Bronchial epithelial cell (primary cell): ENCODE results near the gene CDKL1. TPM values are rescaled to one million over a fixed set of nuclear protein-coding genes. Genes with fewer than 3 reads are reported as not detected.
A peak's percentile ranks its signal among the peaks of the same experiment; 100 is the strongest.

Source experiments
- DNase-seq: peaks from one replicate; pipeline ENCODE4 v3.0.0-alpha.2; 2010; ENCODE audit warnings: low read depth
- FAIRE-seq: peaks from 2 replicates; lab custom pipeline; 2011; peaks lifted over from hg19 to GRCh38; lab: Jason Lieb, UNC
- H3K27me3 ChIP-seq: 2 replicates; pipeline ENCODE4 v1.5.1; 2011; ENCODE audit warnings: low read length; ENCODE audit not compliant: control insufficient read depth, insufficient read depth
- H3K36me3 ChIP-seq: 2 replicates; pipeline ENCODE4 v1.5.1; 2011; ENCODE audit warnings: low read length; ENCODE audit not compliant: control insufficient read depth, insufficient read depth
- H3K4me3 ChIP-seq: 2 replicates; pipeline ENCODE4 v1.5.1; 2011; ENCODE audit warnings: mild to moderate bottlenecking, low read depth, low read length, control low read depth
- CTCF ChIP-seq: IDR thresholded peaks from 2 replicates; pipeline ENCODE4 v1.5.1; 2011; ENCODE audit warnings: mild to moderate bottlenecking, moderate library complexity, low read length, control low read depth, inconsistent platforms; ENCODE audit not compliant: insufficient read depth, severe bottlenecking
- total RNA-seq: library from RNA; depleted of rRNA; stranded (reverse); fragments of >200 nt; gene quantifications from 2 replicates; pipeline ENCODE4 v1.2.1, GENCODE V29; 2014

CDKL1 gene
- total RNA-seq, 1 donor from 2014 or later, result 4.5 TPM

GRCh38 chr14:50299585-50299984 is 97.1 kb downstream of the CDKL1 start:
- Histone ChIP-seq H3K36me3 (no peaks in the 10 kb centered on the region), H3K4me3 (no peak overlapping the region), H3K27me3 (no peaks in the 10 kb centered on the region)
- DNase-seq (no peak), FAIRE-seq (no peak)
- TF ChIP-seq CTCF, result no peak

GRCh38 chr14:50290306-50290705 is 106.4 kb downstream of the CDKL1 start:
- Histone ChIP-seq H3K36me3 (no peaks in the 10 kb centered on the region), H3K27me3 (no peaks in the 10 kb centered on the region), H3K4me3 (no peak overlapping the region)
- FAIRE-seq, result no peak
- DNase-seq, result no peak
- no peak for TF ChIP-seq CTCF

- DNase-seq (no peak), FAIRE-seq (no peak)
- Histone ChIP-seq H3K36me3 (no peaks in the 10 kb centered on the region), H3K27me3 (no peaks in the 10 kb centered on the region), H3K4me3 (no peak overlapping the region)
- TF ChIP-seq CTCF, result no peak
These were observed 108.5 kb downstream of the CDKL1 start for GRCh38 chr14:50288146-50288545.

- TF ChIP-seq CTCF, result no peak
- no peak for DNase-seq
- FAIRE-seq, result peak; percentile 75
- Histone ChIP-seq H3K36me3 (no peaks in the 10 kb centered on the region), H3K27me3 (no peaks in the 10 kb centered on the region), H3K4me3 (no peak overlapping the region)
These were observed 110.8 kb downstream of the CDKL1 start for GRCh38 chr14:50285861-50286260.

Other genes with a start within 250 kb of the CDKL1 start
- gene SOS2, start 165.3 kb downstream of the CDKL1 start, total RNA-seq, result 17.6 and 21.0 TPM in 2 replicates
- 6.6 and 7.8 TPM in 2 replicates for gene L2HGDH, start 84.7 kb downstream of the CDKL1 start, total RNA-seq
- gene DMAC2L, start 84.6 kb downstream of the CDKL1 start, total RNA-seq, result 8.2 and 10.8 TPM in 2 replicates
- gene MAP4K5, start 135.7 kb upstream of the CDKL1 start, total RNA-seq, result 27.4 and 28.4 TPM in 2 replicates
- 0.79 and 1.9 TPM in 2 replicates for gene ATL1, start 163.3 kb upstream of the CDKL1 start, total RNA-seq